Fibroblast of lung (primary cell): ENCODE data around the gene NCKIPSD.
"Not testable (repeated sequence)": the region's sequence is repeated elsewhere in the genome, so short reads cannot be mapped to it uniquely, and the experiment has no call there.

Source experiments
- EZH2 ChIP-seq: IDR thresholded peaks from 2 replicates; pipeline ENCODE4 v1.5.1; 2012; ENCODE audit warnings: low read length, control low read depth, mild to moderate bottlenecking; ENCODE audit errors: missing control alignments
- TF ChIP-seq, protein P1 (sequence below), 2 donors: IDR thresholded peaks in 1 of 2; conservative IDR thresholded peaks in 1 of 2; 1 replicate in 1 of 2; 2 replicates in 1 of 2; pipeline ENCODE4 v1.5.1; 2011 to 2012; ENCODE audit warnings: low read length in 2 of 2, control low read depth in 1 of 2, inconsistent platforms in 1 of 2, low read depth in 1 of 2, mild to moderate bottlenecking in 1 of 2

- TF ChIP-seq, protein P1, sequence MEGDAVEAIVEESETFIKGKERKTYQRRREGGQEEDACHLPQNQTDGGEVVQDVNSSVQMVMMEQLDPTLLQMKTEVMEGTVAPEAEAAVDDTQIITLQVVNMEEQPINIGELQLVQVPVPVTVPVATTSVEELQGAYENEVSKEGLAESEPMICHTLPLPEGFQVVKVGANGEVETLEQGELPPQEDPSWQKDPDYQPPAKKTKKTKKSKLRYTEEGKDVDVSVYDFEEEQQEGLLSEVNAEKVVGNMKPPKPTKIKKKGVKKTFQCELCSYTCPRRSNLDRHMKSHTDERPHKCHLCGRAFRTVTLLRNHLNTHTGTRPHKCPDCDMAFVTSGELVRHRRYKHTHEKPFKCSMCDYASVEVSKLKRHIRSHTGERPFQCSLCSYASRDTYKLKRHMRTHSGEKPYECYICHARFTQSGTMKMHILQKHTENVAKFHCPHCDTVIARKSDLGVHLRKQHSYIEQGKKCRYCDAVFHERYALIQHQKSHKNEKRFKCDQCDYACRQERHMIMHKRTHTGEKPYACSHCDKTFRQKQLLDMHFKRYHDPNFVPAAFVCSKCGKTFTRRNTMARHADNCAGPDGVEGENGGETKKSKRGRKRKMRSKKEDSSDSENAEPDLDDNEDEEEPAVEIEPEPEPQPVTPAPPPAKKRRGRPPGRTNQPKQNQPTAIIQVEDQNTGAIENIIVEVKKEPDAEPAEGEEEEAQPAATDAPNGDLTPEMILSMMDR (conservative IDR thresholded peaks at IDR 0.05 in 1 of 2, IDR thresholded peaks at IDR 0.05 in 1 of 2; ENCODE audit: low read depth in 1 of 2, low read length in 2 of 2) = not testable (repeated sequence)
- TF ChIP-seq EZH2 = not testable (repeated sequence)
Measured at GRCh38 chr3:48734541-48734940, 48.8 kb upstream of the NCKIPSD start.
